ENCODE measurements around the gene PRR12. TPM values are rescaled to one million over a fixed set of nuclear protein-coding genes. Genes with fewer than 3 reads are reported as not detected.
A peak's percentile ranks its signal among the peaks of the same experiment; 100 is the strongest.

PRR12 gene
- total and polyA plus RNA-seq, 9 of the 15 experiments (the other 6 are each of a cell fraction or from before 2014, with no cell fraction given) = 0.01 to 21.1 (median 0.98) TPM

- TF ChIP-seq, protein P1, sequence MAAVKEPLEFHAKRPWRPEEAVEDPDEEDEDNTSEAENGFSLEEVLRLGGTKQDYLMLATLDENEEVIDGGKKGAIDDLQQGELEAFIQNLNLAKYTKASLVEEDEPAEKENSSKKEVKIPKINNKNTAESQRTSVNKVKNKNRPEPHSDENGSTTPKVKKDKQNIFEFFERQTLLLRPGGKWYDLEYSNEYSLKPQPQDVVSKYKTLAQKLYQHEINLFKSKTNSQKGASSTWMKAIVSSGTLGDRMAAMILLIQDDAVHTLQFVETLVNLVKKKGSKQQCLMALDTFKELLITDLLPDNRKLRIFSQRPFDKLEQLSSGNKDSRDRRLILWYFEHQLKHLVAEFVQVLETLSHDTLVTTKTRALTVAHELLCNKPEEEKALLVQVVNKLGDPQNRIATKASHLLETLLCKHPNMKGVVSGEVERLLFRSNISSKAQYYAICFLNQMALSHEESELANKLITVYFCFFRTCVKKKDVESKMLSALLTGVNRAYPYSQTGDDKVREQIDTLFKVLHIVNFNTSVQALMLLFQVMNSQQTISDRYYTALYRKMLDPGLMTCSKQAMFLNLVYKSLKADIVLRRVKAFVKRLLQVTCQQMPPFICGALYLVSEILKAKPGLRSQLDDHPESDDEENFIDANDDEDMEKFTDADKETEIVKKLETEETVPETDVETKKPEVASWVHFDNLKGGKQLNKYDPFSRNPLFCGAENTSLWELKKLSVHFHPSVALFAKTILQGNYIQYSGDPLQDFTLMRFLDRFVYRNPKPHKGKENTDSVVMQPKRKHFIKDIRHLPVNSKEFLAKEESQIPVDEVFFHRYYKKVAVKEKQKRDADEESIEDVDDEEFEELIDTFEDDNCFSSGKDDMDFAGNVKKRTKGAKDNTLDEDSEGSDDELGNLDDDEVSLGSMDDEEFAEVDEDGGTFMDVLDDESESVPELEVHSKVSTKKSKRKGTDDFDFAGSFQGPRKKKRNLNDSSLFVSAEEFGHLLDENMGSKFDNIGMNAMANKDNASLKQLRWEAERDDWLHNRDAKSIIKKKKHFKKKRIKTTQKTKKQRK (IDR thresholded peaks at IDR 0.05; ENCODE audit: borderline replicate concordance, low read depth, low read length) = no peak
- TF ChIP-seq POLR2H (tag; IDR thresholded peaks at IDR 0.05; ENCODE audit: low read depth) (peak; percentile 60), ETV5 (CRISPR knock-in tag; IDR thresholded peaks at IDR 0.05; ENCODE audit: low read depth) (no peak), CTBP1 (IDR thresholded peaks at IDR 0.05; ENCODE audit: borderline replicate concordance) (peak; percentile 55), POU5F1 (IDR thresholded peaks at IDR 0.05; ENCODE audit: borderline replicate concordance, low read depth, low read length, partially characterized antibody) (peak; percentile 92), ESRRA (IDR thresholded peaks at IDR 0.05; ENCODE audit: borderline replicate concordance, low read depth) (peak; percentile 73; the same call in 1 of the 2 replicates), HNRNPLL (IDR thresholded peaks at IDR 0.05; ENCODE audit: low read depth, low read length, poor library complexity, severe bottlenecking) (peak; percentile 68), SRF (CRISPR knock-in tag; IDR thresholded peaks at IDR 0.05) (peak in 1 of 2 experiments; percentile 56; a peak in 2 of 4 replicates), FOS (IDR thresholded peaks at IDR 0.05; ENCODE audit: extremely low read depth, insufficient read length) (no peak), ETS1 (conservative IDR thresholded peaks at IDR 0.05; ENCODE audit: control insufficient read depth, low read depth, low read length) (peak; percentile 99), GABPB1 (CRISPR knock-in tag; IDR thresholded peaks at IDR 0.05) (peak; percentile 95), ZSCAN32 (CRISPR knock-in tag; IDR thresholded peaks at IDR 0.05) (no peak), NR3C1 (CRISPR knock-in tag; IDR thresholded peaks at IDR 0.05) (no peak), CHD2 (IDR thresholded peaks at IDR 0.05; ENCODE audit: low read depth, low read length) (peak; percentile 78), TAF1 (IDR thresholded peaks at IDR 0.05; ENCODE audit: control insufficient read depth, extremely low read depth, insufficient read depth, low read length, severe bottlenecking) (peak; percentile 77)
- TF ChIP-seq, protein P2, sequence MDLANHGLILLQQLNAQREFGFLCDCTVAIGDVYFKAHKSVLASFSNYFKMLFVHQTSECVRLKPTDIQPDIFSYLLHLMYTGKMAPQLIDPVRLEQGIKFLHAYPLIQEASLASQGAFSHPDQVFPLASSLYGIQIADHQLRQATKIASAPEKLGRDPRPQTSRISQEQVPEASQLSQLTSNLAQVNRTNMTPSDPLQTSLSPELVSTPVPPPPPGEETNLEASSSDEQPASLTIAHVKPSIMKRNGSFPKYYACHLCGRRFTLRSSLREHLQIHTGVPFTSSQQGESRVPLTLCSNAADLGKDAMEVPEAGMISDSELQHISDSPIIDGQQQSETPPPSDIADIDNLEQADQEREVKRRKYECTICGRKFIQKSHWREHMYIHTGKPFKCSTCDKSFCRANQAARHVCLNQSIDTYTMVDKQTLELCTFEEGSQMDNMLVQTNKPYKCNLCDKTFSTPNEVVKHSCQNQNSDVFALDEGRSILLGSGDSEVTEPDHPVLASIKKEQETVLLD (IDR thresholded peaks at IDR 0.05) = 0 out of 2 replicates have a peak, but pooled peaks have one; percentile 34
- TF ChIP-seq, protein P3, sequence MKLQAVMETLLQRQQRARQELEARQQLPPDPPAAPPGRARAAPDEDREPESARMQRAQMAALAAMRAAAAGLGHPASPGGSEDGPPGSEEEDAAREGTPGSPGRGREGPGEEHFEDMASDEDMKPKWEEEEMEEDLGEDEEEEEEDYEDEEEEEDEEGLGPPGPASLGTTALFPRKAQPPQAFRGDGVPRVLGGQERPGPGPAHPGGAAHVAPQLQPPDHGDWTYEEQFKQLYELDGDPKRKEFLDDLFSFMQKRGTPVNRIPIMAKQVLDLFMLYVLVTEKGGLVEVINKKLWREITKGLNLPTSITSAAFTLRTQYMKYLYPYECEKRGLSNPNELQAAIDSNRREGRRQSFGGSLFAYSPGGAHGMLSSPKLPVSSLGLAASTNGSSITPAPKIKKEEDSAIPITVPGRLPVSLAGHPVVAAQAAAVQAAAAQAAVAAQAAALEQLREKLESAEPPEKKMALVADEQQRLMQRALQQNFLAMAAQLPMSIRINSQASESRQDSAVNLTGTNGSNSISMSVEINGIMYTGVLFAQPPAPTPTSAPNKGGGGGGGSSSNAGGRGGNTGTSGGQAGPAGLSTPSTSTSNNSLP (IDR thresholded peaks at IDR 0.05; ENCODE audit: borderline replicate concordance, low read depth, low read length) = no peak
- TF ChIP-seq, protein P4, sequence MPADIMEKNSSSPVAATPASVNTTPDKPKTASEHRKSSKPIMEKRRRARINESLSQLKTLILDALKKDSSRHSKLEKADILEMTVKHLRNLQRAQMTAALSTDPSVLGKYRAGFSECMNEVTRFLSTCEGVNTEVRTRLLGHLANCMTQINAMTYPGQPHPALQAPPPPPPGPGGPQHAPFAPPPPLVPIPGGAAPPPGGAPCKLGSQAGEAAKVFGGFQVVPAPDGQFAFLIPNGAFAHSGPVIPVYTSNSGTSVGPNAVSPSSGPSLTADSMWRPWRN (IDR thresholded peaks at IDR 0.05; ENCODE audit: low read depth) = no peak
These were observed 50.9 kb downstream of the PRR12 start, which contains the start of gene SCAF1 (continued) for GRCh38 chr19:49641688-49642491.

Data from K562 (cell line).